H9 (cell line): Measurements from ENCODE around the gene RAC2. TPM values are rescaled to one million over a fixed set of nuclear protein-coding genes. Genes with fewer than 3 reads are reported as not detected.

ENCODE experiments used
- DNase-seq: peaks from one replicate; pipeline ENCODE4 v3.0.0-alpha.2; 2017
- H2AFZ ChIP-seq: one replicate; pipeline ENCODE4 v1.6.1; 2013; ENCODE audit warnings: mild to moderate bottlenecking, low read length, control low read depth, moderate library complexity
- H2AK5ac ChIP-seq: 2 replicates; pipeline ENCODE4 v1.6.1; 2013; ENCODE audit warnings: low read length, control low read depth, mixed read lengths; ENCODE audit not compliant: insufficient read length
- H2BK120ac ChIP-seq: one replicate; pipeline ENCODE4 v1.6.1; 2013; ENCODE audit warnings: low read depth, mild to moderate bottlenecking, low read length, control low read depth, inconsistent platforms; ENCODE audit not compliant: poor library complexity, severe bottlenecking
- H2BK12ac ChIP-seq: 2 replicates; pipeline ENCODE4 v1.6.1; 2013; ENCODE audit warnings: low read length, control low read depth, mixed read lengths, low read depth; ENCODE audit not compliant: insufficient read length
- H2BK15ac ChIP-seq: 2 replicates; pipeline ENCODE4 v1.6.1; 2013; ENCODE audit warnings: low read depth, low read length, control low read depth
- H2BK20ac ChIP-seq: one replicate; pipeline ENCODE4 v1.6.1; 2013; ENCODE audit warnings: low read depth, mild to moderate bottlenecking, low read length, control low read depth, inconsistent platforms; ENCODE audit not compliant: poor library complexity, severe bottlenecking
- H2BK5ac ChIP-seq: 2 replicates; pipeline ENCODE4 v1.6.1; 2013; ENCODE audit warnings: low read length, control low read depth, mixed read lengths; ENCODE audit not compliant: insufficient read length
- H3K14ac ChIP-seq: 2 replicates; pipeline ENCODE4 v1.6.1; 2013; ENCODE audit warnings: low read length, control low read depth; ENCODE audit not compliant: insufficient read depth
- H3K18ac ChIP-seq: 2 replicates; pipeline ENCODE4 v1.6.1; 2013; ENCODE audit warnings: low read depth, mild to moderate bottlenecking, mixed read lengths, low read length, control low read depth; ENCODE audit not compliant: insufficient read length
- H3K23ac ChIP-seq: 2 replicates; pipeline ENCODE4 v1.6.1; 2013; ENCODE audit warnings: low read length, control low read depth, mixed read lengths, low read depth; ENCODE audit not compliant: insufficient read length
- H3K23me2 ChIP-seq: 2 replicates; pipeline ENCODE4 v1.6.1; 2013; ENCODE audit warnings: low read depth, mild to moderate bottlenecking, mixed read lengths, low read length, control low read depth; ENCODE audit not compliant: insufficient read length, poor library complexity, severe bottlenecking
- H3K27ac ChIP-seq: 2 replicates; pipeline ENCODE4 v1.5.1; 2013; ENCODE audit warnings: low read length, control low read depth, mixed read lengths, low read depth; ENCODE audit not compliant: insufficient read length
- H3K27me3 ChIP-seq: 2 replicates; pipeline ENCODE4 v1.6.1; 2013; ENCODE audit warnings: low read length, control low read depth, inconsistent platforms; ENCODE audit not compliant: insufficient read depth
- H3K4ac ChIP-seq: 2 replicates; pipeline ENCODE4 v1.6.1; 2013; ENCODE audit warnings: low read depth, mild to moderate bottlenecking, control low read depth, inconsistent platforms, low read length, moderate library complexity
- H3K4me1 ChIP-seq: 2 replicates; pipeline ENCODE4 v1.6.1; 2013; ENCODE audit warnings: low read length, control low read depth, inconsistent platforms; ENCODE audit not compliant: insufficient read depth
- H3K4me2 ChIP-seq: 2 replicates; pipeline ENCODE4 v1.6.1; 2013; ENCODE audit warnings: low read length, control low read depth, mixed read lengths; ENCODE audit not compliant: insufficient read length, insufficient read depth
- H3K56ac ChIP-seq: 2 replicates; pipeline ENCODE4 v1.6.1; 2013; ENCODE audit warnings: low read depth, mild to moderate bottlenecking, mixed read lengths, low read length, control low read depth; ENCODE audit not compliant: insufficient read length
- H3K79me1 ChIP-seq: 2 replicates; pipeline ENCODE4 v1.6.1; 2013; ENCODE audit warnings: low read depth, mild to moderate bottlenecking, moderate library complexity, low read length, control low read depth, inconsistent platforms; ENCODE audit not compliant: insufficient read depth, poor library complexity, severe bottlenecking
- H3K79me2 ChIP-seq: 2 replicates; pipeline ENCODE4 v1.6.1; 2013; ENCODE audit warnings: low read length, control low read depth, inconsistent platforms; ENCODE audit not compliant: insufficient read depth
- H3K9ac ChIP-seq: 2 replicates; pipeline ENCODE4 v1.6.1; 2013; ENCODE audit warnings: low read length, control low read depth, mixed read lengths; ENCODE audit not compliant: insufficient read length; ENCODE audit errors: extremely low read depth
- H3K9me3 ChIP-seq: one replicate; pipeline ENCODE4 v1.6.1; 2013; ENCODE audit warnings: low read depth, low read length, inconsistent platforms; ENCODE audit not compliant: control insufficient read depth
- H3T11ph ChIP-seq: one replicate; pipeline ENCODE4 v1.6.1; 2013; ENCODE audit warnings: mild to moderate bottlenecking, low read length, control low read depth, inconsistent platforms
- H4K20me1 ChIP-seq: one replicate; pipeline ENCODE4 v1.6.1; 2013; ENCODE audit not compliant: control insufficient read depth, insufficient read length, insufficient read depth
- H4K5ac ChIP-seq: 2 replicates; pipeline ENCODE4 v1.6.1; 2013; ENCODE audit warnings: low read depth, mild to moderate bottlenecking, mixed read lengths, low read length, control low read depth; ENCODE audit not compliant: insufficient read length
- H4K8ac ChIP-seq: replicated peaks from 2 replicates; pipeline ENCODE4 v1.6.1; 2013; ENCODE audit warnings: low read length, control low read depth, mixed read lengths, low read depth; ENCODE audit not compliant: insufficient read length
- H4K91ac ChIP-seq: 2 replicates; pipeline ENCODE4 v1.6.1; 2013; ENCODE audit warnings: low read depth, mild to moderate bottlenecking, moderate library complexity, mixed read lengths, low read length, control low read depth; ENCODE audit not compliant: insufficient read length
- H3K27ac Mint-ChIP-seq, 3 experiments: 2 replicates in 2 of 3; 3 replicates in 1 of 3; pipeline ENCODE4 v1.8.0; 2020 to 2021; ENCODE audit warnings: mixed read lengths in 3 of 3, mild to moderate bottlenecking in 1 of 3, moderate library complexity in 1 of 3
- H3K27me3 Mint-ChIP-seq: 2 replicates; pipeline ENCODE4 v1.8.0; 2021; ENCODE audit warnings: low read depth, mild to moderate bottlenecking, moderate library complexity, mixed read lengths
- H3K36me3 Mint-ChIP-seq, 3 experiments: 2 replicates in 2 of 3; 3 replicates in 1 of 3; pipeline ENCODE4 v1.8.0; 2020 to 2021; ENCODE audit warnings: low read depth in 3 of 3, mixed read lengths in 3 of 3; ENCODE audit not compliant: insufficient read depth in 1 of 3
- H3K4me1 Mint-ChIP-seq, 2 experiments: 2 replicates each; pipeline ENCODE4 v1.8.0; 2020; ENCODE audit warnings: mixed read lengths in 2 of 2
- H3K4me3 Mint-ChIP-seq, 2 experiments: 2 replicates in 1 of 2; 3 replicates in 1 of 2; pipeline ENCODE4 v1.8.0; 2020 to 2021; ENCODE audit warnings: mild to moderate bottlenecking in 2 of 2, mixed read lengths in 2 of 2, moderate library complexity in 1 of 2
- H3K9me3 Mint-ChIP-seq, 2 experiments: 2 replicates in 1 of 2; 3 replicates in 1 of 2; pipeline ENCODE4 v1.8.0; 2020; ENCODE audit warnings: mild to moderate bottlenecking in 2 of 2, mixed read lengths in 2 of 2, moderate library complexity in 1 of 2
- CTCF ChIP-seq: fragments of 200-600 bp; sonication (generic); conservative IDR thresholded peaks from 3 replicates; pipeline ENCODE4 v1.8.0; 2021; ENCODE audit warnings: antibody characterized with exemption, mild to moderate bottlenecking
- WGBS: extraction: QIAGEN DNeasy Blood & Tissue Kit; methylation state at CpG from one replicate; pipeline ENCODE4 v1.1.7; 2013; ENCODE audit warnings: missing lambda C conversion rate, low lambda C conversion rate, mixed read lengths; ENCODE audit not compliant: insufficient read length; ENCODE audit errors: extremely low coverage; 5-methylcytosine and 5-hydroxymethylcytosine counted together
- total RNA-seq: library from RNA; stranded (reverse); gene quantifications from 2 replicates; pipeline ENCODE4 v1.2.1, GENCODE V29; 2021

Gene RAC2
- total RNA-seq, 1 experiment from 2014 or later, result 2.8 TPM

DNA sequence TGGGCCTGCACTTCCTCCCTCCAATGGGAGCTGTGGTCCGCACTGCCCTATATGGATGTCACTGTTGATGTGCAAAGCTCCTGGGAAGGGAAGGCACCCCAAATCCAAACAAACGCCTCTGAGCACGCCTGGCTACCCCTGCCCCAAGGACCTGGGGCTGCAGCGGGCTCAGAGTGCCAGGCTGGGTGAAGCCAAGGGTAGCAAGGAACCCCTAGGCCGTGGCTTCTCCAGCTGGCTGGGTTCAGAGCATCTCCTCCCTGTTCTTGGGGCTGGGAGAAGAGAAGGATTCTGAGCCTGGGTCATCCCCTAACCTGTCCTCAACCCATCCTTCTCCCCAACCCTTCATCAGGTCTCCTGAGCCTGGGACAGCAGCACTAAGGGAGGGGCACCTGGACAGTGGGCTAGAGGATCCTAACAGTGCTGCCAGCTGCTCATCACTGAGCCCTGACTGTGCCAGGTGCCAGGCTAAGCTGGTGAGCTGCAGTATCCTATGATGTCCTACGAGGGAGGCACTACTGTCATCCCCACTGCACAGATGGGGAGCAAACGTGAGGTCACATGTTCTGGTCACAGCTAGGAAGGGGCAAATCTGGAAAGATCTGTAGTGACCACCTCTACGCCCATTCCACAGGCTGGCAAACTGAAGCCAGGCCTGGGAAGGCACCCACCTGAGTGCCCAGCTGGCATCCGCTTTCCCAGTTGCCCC, 34.8 kb downstream of the RAC2 start:
- Mint-ChIP-seq H3K4me3 (no peak overlapping the region), H3K27me3 (peaks cover 33% of the 10 kb centered on the region), H3K36me3 (no peaks in the 10 kb centered on the region), H3K4me1 (peaks cover 16 to 37% of the 10 kb centered on the region in 2 experiments), H3K27ac (no peak overlapping the region; a peak in 1 of 7 replicates), H3K9me3 (no peaks in the 10 kb centered on the region)
- WGBS, result no CpG with 5 or more reads among the region's 9 CpGs
- Histone ChIP-seq H2BK120ac (no peak overlapping the region), H3K79me2 (no peaks in the 10 kb centered on the region), H3K4ac (no peak overlapping the region), H3T11ph (no peak overlapping the region), H3K4me2 (no peak overlapping the region), H3K9ac (no peak overlapping the region), H3K27me3 (no peaks in the 10 kb centered on the region), H3K79me1 (no peaks in the 10 kb centered on the region), H4K20me1 (no peaks in the 10 kb centered on the region), H3K23ac (no peak overlapping the region), H4K91ac (no peak overlapping the region), H3K14ac (no peak overlapping the region), H2BK5ac (no peak overlapping the region), H3K4me1 (no peaks in the 10 kb centered on the region), H2AK5ac (no peak overlapping the region), H3K27ac (no peak overlapping the region), H2BK20ac (no peak overlapping the region), H3K9me3 (no peaks in the 10 kb centered on the region), H4K5ac (no peak overlapping the region), H2BK15ac (no peak overlapping the region), H2BK12ac (no peak overlapping the region), H3K23me2 (no peaks in the 10 kb centered on the region), H2AFZ (no peak overlapping the region), H3K18ac (no peak overlapping the region), H3K56ac (no peak overlapping the region), H4K8ac (no peak overlapping the region)
- no peak for TF ChIP-seq CTCF
- no peak for DNase-seq
